Gastroesophageal sphincter (tissue), 4 donors: ENCODE measurements around the gene SLC6A4. TPM values are rescaled to one million over a fixed set of nuclear protein-coding genes. Genes with fewer than 3 reads are reported as not detected.
"Not testable (repeated sequence)": the region's sequence is repeated elsewhere in the genome, so short reads cannot be mapped to it uniquely, and the experiment has no call there.

ENCODE experiments used
- ATAC-seq: fragments of 150-250 bp; one replicate; pipeline ENCODE4 v1.9.1; 2016; ENCODE audit warnings: mild to moderate bottlenecking, moderate library complexity
- H3K27ac ChIP-seq, 4 donors: fragments of 200-600 bp; sonication (generic) in 3 of 4; 1 replicate in 3 of 4; 2 replicates in 1 of 4; pipeline ENCODE4 v1.5.1; 2016 to 2019
- H3K27me3 ChIP-seq: fragments of 200-600 bp; sonication (generic); one replicate; pipeline ENCODE4 v1.5.1; 2019
- H3K36me3 ChIP-seq, 2 donors: fragments of 200-600 bp; sonication (generic); one replicate each; pipeline ENCODE4 v1.5.1; 2019; ENCODE audit warnings: control low read depth in 1 of 2
- H3K4me1 ChIP-seq, 3 donors: fragments of 200-600 bp; sonication (generic); 1 replicate in 2 of 3; 2 replicates in 1 of 3; pipeline ENCODE4 v1.5.1; 2016 to 2019; ENCODE audit warnings: control low read depth in 2 of 3
- H3K4me3 ChIP-seq, 2 donors: fragments of 200-600 bp; sonication (generic); one replicate each; pipeline ENCODE4 v1.5.1; 2019; ENCODE audit warnings: mild to moderate bottlenecking in 1 of 2, moderate library complexity in 1 of 2
- H3K9me3 ChIP-seq, 3 donors: fragments of 200-600 bp; sonication (generic); one replicate each; pipeline ENCODE4 v1.5.1; 2017 to 2019; ENCODE audit warnings: control low read depth in 2 of 3
- CTCF ChIP-seq, 4 experiments: fragments of 200-600 bp in 2 of 4; fragments of 450-650 bp in 2 of 4; sonication (generic) in 1 of 4; IDR thresholded peaks; one replicate each; pipeline ENCODE4 v1.5.1; 2017 to 2019; ENCODE audit warnings: antibody characterized with exemption in 4 of 4, mild to moderate bottlenecking in 2 of 4, moderate library complexity in 2 of 4
- EP300 ChIP-seq: sonication (generic); formaldehyde crosslinking; IDR thresholded peaks from one replicate; pipeline ENCODE4 v1.6.1; 2017; ENCODE audit warnings: antibody characterized with exemption, mild to moderate bottlenecking
- POLR2A ChIP-seq, 2 donors: fragments of 450-650 bp; IDR thresholded peaks; one replicate each; pipeline ENCODE4 v1.6.1; 2017; ENCODE audit warnings: antibody characterized with exemption in 2 of 2, mild to moderate bottlenecking in 2 of 2, moderate library complexity in 1 of 2
- POLR2AphosphoS5 ChIP-seq: sonication (generic); formaldehyde crosslinking; IDR thresholded peaks from one replicate; pipeline ENCODE4 v1.6.1; 2017; ENCODE audit warnings: antibody characterized with exemption
- WGBS, 2 donors: methylation state at CpG; one replicate each; pipeline ENCODE4 v1.1.5; 2018; ENCODE audit warnings: low coverage in 1 of 2; 5-methylcytosine and 5-hydroxymethylcytosine counted together
- total RNA-seq, 4 donors: library from RNA; depleted of rRNA; stranded (reverse); fragments of >200 nt; gene quantifications; one replicate each; pipeline ENCODE4 v1.1.0, GENCODE V29; 2016

Gene SLC6A4
- total RNA-seq, 4 donors from 2014 or later, result under 0.01 to 0.22 (median 0.09) TPM

GRCh38 chr17:30232824-30233427, 2.6 kb downstream of the SLC6A4 start:
- TF ChIP-seq EP300, result no peak
- no peak for TF ChIP-seq POLR2AphosphoS5
- TF ChIP-seq POLR2A (IDR thresholded peaks at IDR 0.05), result no peak
- TF ChIP-seq CTCF (IDR thresholded peaks at IDR 0.05), result no peak
- no peaks in the 10 kb centered on the region for H3K36me3 ChIP-seq
- peaks cover 60% of the 10 kb centered on the region for H3K27me3 ChIP-seq
- no peaks in the 10 kb centered on the region for H3K9me3 ChIP-seq
- ATAC-seq, result no peak
- WGBS, 2 donors, result 8 to 43% methylated on average over 2 to 3 of the region's 11 CpGs
- H3K4me1 ChIP-seq, result peaks cover 0 to 32% (median 17%) of the 10 kb centered on the region in 3 donors
- no peak overlapping the region for H3K4me3 ChIP-seq
- no peak overlapping the region for H3K27ac ChIP-seq

GRCh38 chr17:30232015-30232823, 3.3 kb downstream of the SLC6A4 start:
- WGBS, 2 donors, result 59 to 65% methylated on average over 7 to 10 of the region's 10 CpGs
- TF ChIP-seq POLR2A (IDR thresholded peaks at IDR 0.05) (no peak), CTCF (IDR thresholded peaks at IDR 0.05) (no peak), EP300 (no peak), POLR2AphosphoS5 (no peak)
- peaks cover 0 to 25% (median 13%) of the 10 kb centered on the region in 3 donors for H3K4me1 ChIP-seq
- no peak overlapping the region for H3K4me3 ChIP-seq
- peaks cover 53% of the 10 kb centered on the region for H3K27me3 ChIP-seq
- H3K27ac ChIP-seq, result no peak overlapping the region
- no peaks in the 10 kb centered on the region for H3K36me3 ChIP-seq
- no peak for ATAC-seq
- no peaks in the 10 kb centered on the region for H3K9me3 ChIP-seq

GRCh38 chr17:30230596-30231125, 4.8 kb downstream of the SLC6A4 start:
- H3K4me3 ChIP-seq, result no peak overlapping the region
- no peak overlapping the region for H3K27ac ChIP-seq
- WGBS, 2 donors, result 81 to 91% methylated on average over 3 to 7 of the region's 7 CpGs
- ATAC-seq, result no peak
- no peaks in the 10 kb centered on the region for H3K9me3 ChIP-seq
- peaks cover 0 to 10% (median 9%) of the 10 kb centered on the region in 3 donors for H3K4me1 ChIP-seq
- H3K36me3 ChIP-seq, result no peaks in the 10 kb centered on the region
- H3K27me3 ChIP-seq, result peaks cover 37% of the 10 kb centered on the region
- no peak for TF ChIP-seq POLR2A (IDR thresholded peaks at IDR 0.05)
- TF ChIP-seq POLR2AphosphoS5, result no peak
- no peak for TF ChIP-seq CTCF (IDR thresholded peaks at IDR 0.05)
- TF ChIP-seq EP300, result no peak

GRCh38 chr17:30230009-30230408, 5.5 kb downstream of the SLC6A4 start:
- not testable (repeated sequence) for H3K36me3 ChIP-seq, H3K27ac ChIP-seq, H3K9me3 ChIP-seq, H3K4me3 ChIP-seq, ATAC-seq, H3K4me1 ChIP-seq
- peaks cover 31% of the 10 kb centered on the region for H3K27me3 ChIP-seq
- 46 to 50% methylated on average over 1 of the region's 1 CpG for WGBS, 2 donors

GRCh38 chr17:30229012-30229411, 6.5 kb downstream of the SLC6A4 start:
- 48 to 73% methylated on average over 4 to 6 of the region's 7 CpGs for WGBS, 2 donors
- Histone ChIP-seq H3K9me3 (no peaks in the 10 kb centered on the region), H3K27ac (no peak overlapping the region), H3K36me3 (no peaks in the 10 kb centered on the region), H3K4me3 (no peak overlapping the region), H3K27me3 (peaks cover 27% of the 10 kb centered on the region), H3K4me1 (no peaks in the 10 kb centered on the region)
- no peak for ATAC-seq
- TF ChIP-seq EP300, result no peak
- TF ChIP-seq CTCF (IDR thresholded peaks at IDR 0.05), result no peak
- no peak for TF ChIP-seq POLR2A (IDR thresholded peaks at IDR 0.05)
- TF ChIP-seq POLR2AphosphoS5, result no peak
